Smooth muscle cell of the brain vasculature (primary cell): ENCODE results near the gene ZG16B.

Source experiments
- DNase-seq: peaks from one replicate; pipeline ENCODE4 v3.0.0-alpha.2; 2012; ENCODE audit warnings: low read depth, low spot score

ZG16B gene, protein sequence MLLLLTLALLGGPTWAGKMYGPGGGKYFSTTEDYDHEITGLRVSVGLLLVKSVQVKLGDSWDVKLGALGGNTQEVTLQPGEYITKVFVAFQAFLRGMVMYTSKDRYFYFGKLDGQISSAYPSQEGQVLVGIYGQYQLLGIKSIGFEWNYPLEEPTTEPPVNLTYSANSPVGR

GRCh38 chr16:2829501-2830354 is at the start of gene ZG16B:
TSS of gene ZG16B (plus strand) at chr16:2830303. CDS start at chr16:2830442, 139 bp downstream.
- DNase-seq: no peak

GRCh38 chr16:2782583-2783351 is 47.3 kb upstream of the ZG16B start:
- DNase-seq: no peak

DNA sequence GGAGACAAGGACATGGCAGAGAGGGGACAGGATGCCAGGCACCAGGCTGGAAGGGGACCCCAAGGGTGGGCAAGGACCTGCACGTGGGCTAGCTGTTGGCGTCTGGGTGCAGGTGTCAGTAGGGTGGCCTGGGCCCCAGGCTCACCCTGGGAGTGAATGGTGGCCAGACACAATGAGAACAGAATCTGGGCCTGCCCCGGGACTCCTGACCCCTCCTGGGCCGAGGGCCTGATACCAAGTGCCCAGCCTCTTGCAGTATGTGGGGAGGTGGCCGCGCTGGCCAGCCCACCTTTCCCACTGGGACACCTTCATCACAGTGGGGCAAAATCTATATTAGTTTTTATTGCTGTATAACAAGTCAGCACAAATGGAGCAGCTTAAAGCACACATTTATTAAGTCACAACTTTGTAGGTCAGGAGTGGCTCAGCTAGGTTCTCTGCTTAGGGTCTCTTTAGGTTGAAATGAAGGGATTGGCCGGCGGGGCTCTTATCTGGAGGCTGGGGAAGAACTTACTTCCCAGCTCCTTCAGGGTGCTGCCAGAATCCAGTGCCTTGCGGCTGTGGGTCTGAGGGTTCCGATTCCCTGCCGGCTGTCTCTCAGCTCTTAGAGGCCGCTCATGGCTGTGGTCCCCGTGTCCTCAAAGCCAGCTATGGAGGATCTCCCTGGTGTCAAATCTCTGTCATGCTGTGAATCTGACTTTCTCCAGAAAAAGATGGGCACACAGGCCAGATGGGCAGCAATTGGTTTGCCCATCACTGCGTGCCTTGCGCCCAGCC is 46.3 kb upstream of the ZG16B start:
- no peak for DNase-seq

- DNase-seq: no peak
Measured at GRCh38 chr16:2784358-2785100, 45.6 kb upstream of the ZG16B start.

DNA sequence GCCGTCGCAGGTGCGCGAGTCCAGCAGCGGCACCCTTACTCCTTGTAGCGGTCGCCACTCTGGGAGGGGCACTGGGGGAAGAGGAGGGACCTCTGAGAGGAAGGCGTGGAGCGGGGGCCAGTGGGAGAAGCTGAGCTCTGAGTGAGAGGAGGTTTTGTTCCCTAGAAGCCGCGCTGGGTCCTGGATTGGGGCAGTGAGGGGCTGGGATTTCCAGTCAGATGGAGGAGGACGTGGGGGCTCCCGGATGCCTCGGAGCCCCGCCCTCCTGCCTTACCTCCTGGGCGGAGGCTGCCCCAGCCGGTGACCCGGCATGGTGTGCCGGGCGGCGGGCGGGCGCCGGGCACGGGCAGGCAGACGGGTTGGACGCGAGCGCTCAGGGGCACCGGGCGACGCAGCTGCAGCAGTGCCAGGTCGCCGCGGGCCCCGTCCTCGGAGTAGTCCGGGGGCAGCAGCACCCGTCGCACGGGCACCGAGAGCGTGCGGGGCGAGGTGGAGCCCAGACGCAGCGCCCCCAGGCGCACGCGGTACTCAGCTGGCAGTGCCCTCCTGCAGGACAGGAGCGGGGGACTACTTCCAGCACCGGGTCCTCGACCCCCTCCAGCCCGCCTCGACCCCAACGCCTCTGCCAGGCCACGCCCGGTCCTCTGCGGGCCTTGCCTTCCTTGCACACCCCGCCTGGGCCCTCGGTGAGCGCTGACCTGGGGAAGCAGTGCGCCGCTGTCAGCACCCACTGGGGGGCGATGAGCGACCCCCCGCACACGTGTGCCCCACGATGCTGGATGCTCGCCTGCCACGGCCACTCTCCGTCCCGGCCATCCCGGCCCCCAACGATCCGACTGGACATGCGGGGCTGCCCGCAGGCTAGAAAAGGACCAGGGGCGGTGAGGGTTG is 44.8 kb upstream of the ZG16B start:
- DNase-seq: no peak

- no peak for DNase-seq
Measured at GRCh38 chr16:2786061-2786825, 43.9 kb upstream of the ZG16B start.

GRCh38 chr16:2786826-2787151 is 43.3 kb upstream of the ZG16B start:
- DNase-seq: no peak

GRCh38 chr16:2787406-2787805 is 42.7 kb upstream of the ZG16B start, which contains the start of gene PRSS33:
TSS of gene PRSS33 (minus strand) at chr16:2787560. CDS start at chr16:2786547, 1,013 bp downstream.
- no peak for DNase-seq

DNA sequence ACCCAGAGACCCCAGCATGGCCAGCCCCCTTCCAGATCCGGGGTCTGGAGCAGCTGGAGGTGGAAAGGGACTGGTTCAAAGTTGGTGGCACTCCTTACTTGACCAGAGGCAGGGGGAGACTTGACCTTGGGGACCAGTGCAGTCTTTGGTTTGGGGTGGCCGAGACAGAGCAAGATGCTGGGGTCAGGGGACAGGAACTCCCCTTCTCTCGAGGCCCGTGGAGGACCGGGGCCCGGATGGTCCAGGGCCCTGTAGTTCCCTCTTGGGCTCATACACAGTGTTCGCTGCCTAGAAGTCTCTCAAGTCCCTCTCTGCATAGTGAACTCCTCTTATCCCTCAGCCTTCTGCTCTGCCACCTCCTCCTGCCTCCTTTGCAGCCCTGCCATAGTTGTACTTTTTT is 42.1 kb upstream of the ZG16B start:
- no peak for DNase-seq

GRCh38 chr16:2790631-2791030 is 39.5 kb upstream of the ZG16B start:
- DNase-seq: no peak

- DNase-seq: no peak
Measured at GRCh38 chr16:2791174-2791573, 38.9 kb upstream of the ZG16B start.

- DNase-seq: no peak
Measured at GRCh38 chr16:2792940-2793339, 37.2 kb upstream of the ZG16B start.

- no peak for DNase-seq
Measured at GRCh38 chr16:2795395-2796143, 34.5 kb upstream of the ZG16B start.

DNA sequence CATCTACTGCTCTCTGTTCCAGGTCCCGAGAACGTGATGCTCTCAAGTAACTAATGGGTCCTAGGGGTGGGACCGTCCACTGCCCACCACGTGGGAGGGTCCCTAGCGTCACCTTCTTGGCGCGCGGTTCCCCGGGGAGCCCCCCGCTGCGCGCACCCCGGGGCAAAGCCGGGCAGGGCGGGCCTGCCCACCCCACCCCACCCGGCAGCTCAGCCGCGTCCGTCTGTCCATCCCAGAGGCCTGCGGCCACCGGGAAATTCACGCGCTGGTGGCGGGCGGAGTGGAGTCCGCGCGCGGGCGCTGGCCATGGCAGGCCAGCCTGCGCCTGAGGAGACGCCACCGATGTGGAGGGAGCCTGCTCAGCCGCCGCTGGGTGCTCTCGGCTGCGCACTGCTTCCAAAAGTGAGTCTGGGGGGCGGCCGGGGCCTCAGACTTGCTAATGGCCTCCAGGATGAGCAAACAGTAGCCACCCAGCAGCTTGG is 31.3 kb upstream of the ZG16B start:
- DNase-seq: no peak

DNA sequence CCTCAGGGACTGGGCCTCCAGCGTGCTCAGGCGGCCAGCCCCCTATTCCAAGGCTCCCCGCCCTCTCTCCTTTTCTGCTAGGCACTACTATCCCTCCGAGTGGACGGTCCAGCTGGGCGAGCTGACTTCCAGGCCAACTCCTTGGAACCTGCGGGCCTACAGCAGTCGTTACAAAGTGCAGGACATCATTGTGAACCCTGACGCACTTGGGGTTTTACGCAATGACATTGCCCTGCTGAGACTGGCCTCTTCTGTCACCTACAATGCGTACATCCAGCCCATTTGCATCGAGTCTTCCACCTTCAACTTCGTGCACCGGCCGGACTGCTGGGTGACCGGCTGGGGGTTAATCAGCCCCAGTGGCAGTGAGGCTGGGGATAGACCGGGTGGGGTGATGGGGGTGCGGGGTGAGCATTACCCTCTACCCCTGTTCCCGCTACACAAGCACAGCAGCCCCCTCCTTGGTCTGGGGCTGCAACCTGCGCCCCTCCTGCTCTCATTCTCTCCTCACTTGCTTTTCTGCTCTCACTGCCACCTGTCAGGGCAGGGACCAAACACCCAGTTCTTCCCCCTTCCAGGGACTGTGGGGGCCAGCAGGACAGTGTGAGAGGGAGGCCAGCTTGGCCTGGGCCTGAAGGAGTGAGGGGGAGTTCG is 30.8 kb upstream of the ZG16B start:
- no peak for DNase-seq

DNA sequence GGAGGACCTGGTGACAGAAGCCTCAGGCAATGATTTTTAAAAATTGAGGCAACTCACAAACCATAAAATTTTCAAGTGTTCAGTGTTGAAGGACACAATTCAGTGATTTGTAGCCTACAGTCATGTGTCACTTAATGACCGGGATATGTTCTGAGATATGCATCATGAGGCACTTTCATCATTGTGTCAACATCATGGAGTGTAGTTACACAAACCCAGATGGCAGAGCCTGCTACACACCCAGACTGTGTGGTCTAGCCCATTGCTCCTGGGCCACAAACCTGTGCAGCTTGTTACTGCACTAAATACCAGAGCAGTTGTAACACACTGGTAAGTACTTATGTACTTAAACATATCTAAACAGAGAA is 30.3 kb upstream of the ZG16B start:
- DNase-seq: no peak

DNA sequence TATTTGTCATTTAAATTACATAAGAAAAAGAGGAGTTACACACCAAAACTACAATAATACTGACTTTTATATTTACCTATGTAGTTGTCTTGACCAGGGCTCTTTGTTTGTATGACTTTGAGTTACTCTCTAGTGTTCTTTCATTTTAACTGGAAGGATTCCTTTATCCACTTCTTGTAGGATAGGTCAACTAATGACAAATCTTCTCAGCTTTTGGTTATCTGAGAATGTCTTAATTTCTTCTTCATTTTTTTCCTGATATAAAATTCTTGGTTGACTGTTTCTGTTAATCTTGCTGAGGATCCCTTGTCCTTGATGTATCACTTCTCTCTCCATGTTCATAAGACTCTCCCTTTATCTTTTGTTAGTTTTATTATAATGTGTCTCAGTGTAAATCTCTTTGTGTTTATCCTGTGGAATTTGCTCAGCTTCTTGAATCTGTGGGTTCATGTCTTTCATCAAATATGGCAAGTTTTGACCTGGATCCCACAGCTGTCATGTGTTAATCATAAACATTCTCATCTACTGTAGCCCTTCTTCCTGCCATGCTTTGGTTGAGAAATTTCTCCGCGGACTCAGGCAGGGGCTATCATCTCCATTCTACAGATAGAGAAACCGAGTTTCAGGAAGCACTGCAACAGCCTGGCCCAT is 26.4 kb upstream of the ZG16B start:
- DNase-seq: no peak
